CD4-positive, alpha-beta T cell treated with Interleukin-17A for 4 hours (primary cell): ENCODE measurements around the gene RAP2C.
"Not testable (repeated sequence)": the region's sequence is repeated elsewhere in the genome, so short reads cannot be mapped to it uniquely, and the experiment has no call there.

Experiments
- DNase-seq: peaks from one replicate; pipeline ENCODE4 v3.0.0-alpha.2; 2020; ENCODE audit warnings: mixed read lengths

RAP2C gene

GRCh38 chrX:132193872-132194574, 25.2 kb downstream of the RAP2C start:
- no peak for DNase-seq

- DNase-seq, result no peak
These were observed 27.3 kb downstream of the RAP2C start for GRCh38 chrX:132191938-132192337.

DNA sequence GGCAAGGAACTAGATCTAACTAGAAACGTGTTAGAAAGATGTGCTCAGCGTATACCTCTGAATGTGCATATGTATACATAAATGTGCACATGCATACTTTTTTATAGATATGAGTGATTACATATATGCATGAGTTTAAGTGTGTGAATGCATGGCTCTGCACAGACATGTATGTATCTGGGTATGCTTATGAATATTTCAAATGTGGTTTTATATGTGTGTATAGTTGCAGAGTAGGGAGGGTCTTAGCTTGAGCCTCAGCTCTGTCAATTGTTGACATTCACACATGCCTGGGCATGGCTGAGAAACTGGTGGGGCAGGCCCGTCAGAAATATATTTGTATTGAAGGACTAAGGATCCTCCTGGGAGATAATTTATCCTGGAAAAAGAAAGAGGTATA, 31.1 kb downstream of the RAP2C start:
- no peak for DNase-seq

GRCh38 chrX:132187451-132187850, 31.8 kb downstream of the RAP2C start:
- DNase-seq, result no peak

DNA sequence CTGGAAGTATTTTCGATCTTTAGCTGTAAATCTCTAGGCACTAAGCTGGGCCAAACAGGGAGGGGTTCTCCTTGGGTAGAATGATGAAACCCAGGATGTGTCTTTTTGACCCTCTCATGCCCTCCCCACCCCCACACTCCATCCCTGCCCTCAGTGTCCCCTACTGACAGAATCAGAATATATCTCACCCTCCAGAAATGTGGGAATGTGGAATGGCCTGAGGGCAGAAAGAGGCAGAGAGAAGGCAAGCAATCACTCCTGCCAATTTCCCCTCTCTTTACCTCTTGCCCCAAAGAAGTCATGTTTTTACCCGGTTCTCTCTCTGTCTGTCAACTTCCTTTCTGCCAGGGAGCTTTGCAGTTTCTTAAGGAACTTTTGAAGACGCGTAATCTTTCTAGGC, 34.4 kb downstream of the RAP2C start:
- no peak for DNase-seq

GRCh38 chrX:132181364-132181763, 37.9 kb downstream of the RAP2C start:
- DNase-seq, result no peak

DNA sequence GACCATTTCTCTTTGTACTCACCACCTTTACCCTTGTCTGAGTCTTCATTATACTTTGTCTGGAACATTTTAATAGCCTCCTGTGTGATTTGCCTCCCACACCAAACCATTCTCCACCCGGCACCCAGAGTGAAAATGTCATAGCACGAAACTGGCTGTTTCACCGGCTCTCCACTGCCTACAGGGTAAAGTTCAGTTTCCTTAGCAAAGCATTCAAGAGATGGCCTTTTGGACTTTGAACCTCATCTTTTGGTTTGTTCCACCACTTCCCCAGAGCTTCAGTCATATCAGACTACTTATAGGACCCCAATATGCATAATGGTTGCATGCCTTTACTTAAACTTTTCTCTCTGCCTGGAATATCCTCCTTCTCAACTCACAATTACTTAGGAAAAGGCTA, 38.3 kb downstream of the RAP2C start:
- DNase-seq, result no peak

GRCh38 chrX:132173647-132174046, 45.6 kb downstream of the RAP2C start:
- no peak for DNase-seq

GRCh38 chrX:132171881-132172280, 47.4 kb downstream of the RAP2C start:
- DNase-seq, result no peak

- no peak for DNase-seq
These were observed 47.8 kb downstream of the RAP2C start for GRCh38 chrX:132171478-132171877.

DNA sequence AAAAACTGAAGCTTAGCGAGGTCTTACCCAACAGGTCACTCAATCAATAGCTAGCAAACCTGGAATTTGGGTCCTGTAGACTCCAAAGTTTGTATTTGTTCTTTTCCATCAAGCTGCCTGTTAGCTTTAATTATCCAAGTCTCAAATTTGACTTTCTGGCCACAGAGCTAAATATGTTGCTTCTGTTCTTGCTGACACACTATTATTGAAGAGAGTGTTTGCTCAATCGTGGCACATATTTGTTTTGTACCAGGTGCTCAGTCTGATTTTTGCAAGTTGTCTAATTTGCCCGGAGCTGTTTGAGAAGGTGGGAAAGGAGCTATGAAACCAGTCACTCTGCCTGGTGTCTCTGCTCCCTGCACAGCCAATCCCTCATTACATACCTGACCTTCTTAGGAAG, 49.7 kb downstream of the RAP2C start:
- no peak for DNase-seq

DNA sequence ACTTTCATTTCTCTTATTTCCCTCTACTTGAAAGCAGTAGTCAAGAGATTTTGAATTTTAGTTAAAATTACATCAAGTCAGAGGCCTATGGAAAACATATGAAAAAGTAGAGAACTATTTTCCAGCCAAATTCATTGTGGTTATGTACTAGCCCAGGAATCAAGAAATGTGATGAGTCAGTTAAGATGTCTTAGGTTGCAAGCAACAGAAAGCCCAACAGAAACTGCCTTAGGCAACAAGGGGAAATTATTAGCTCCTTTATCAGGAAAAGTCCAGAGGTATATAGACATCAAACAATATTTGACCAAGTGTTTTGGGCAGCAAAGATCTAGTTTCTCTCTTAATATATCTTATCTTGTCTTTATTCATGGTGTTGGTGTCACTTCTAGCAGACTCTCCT, 53.6 kb downstream of the RAP2C start:
- DNase-seq, result no peak

DNA sequence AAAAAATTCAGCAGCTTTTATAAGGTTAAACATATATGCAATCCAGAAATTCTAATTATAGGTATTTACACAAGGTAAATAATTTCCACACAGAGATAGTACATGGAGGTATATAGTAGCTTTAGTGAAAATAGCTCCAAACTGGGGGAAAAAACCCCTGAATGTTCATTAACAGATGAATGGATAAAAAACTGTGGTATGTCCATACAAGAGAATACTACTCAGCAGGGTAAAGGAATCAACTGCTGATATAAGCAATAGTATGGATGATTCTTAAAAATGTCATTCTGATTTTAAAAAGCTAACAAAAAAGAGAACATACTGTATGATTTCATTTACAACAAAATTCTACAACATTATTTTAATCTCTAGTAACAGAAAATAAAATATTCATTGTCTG, 54.2 kb downstream of the RAP2C start:
- no peak for DNase-seq

- not testable (repeated sequence) for DNase-seq
These were observed 56.2 kb downstream of the RAP2C start for GRCh38 chrX:132163094-132163493.

DNA sequence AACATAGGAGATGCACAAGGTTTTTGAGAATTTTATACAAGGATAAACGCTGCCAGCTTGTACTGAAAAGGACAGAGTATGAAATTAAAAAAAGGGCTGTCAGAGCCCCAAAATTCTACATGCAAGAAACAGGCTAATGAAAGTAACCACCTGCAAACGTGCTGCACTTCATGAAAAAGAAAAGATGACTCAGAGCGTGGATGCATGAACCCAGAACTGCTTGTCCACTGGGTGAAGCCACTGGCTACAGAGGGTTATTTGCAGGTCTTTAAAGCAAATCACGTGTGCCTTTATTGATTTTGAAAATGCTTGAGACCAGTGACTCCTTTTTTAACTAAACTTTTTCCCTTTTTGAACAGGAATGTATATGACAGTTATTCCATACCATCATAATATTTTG, 66.1 kb downstream of the RAP2C start:
- no peak for DNase-seq
